ENCODE data around the gene STK39. TPM values are rescaled to one million over a fixed set of nuclear protein-coding genes. Genes with fewer than 3 reads are reported as not detected.

The STK39 gene
- total and polyA plus RNA-seq, 9 of the 15 experiments (the other 6 are each of a cell fraction or from before 2014, with no cell fraction given) = 0.19 to 0.76 (median 0.51) TPM

- TF ChIP-seq CUX1 (CRISPR knock-in tag; IDR thresholded peaks at IDR 0.05) (no peak), MGA (IDR thresholded peaks at IDR 0.05) (no peak), TFAM (CRISPR knock-in tag; conservative IDR thresholded peaks at IDR 0.05) (no peak)
These were observed at the start of gene STK39 (continued) for GRCh38 chr2:168247341-168248261.

Data from K562 (cell line).